Myometrial cell (primary cell): ENCODE data around the gene SHROOM2. TPM values are rescaled to one million over a fixed set of nuclear protein-coding genes. Genes with fewer than 3 reads are reported as not detected.

ENCODE experiments used
- total RNA-seq: library from RNA; depleted of rRNA; stranded (reverse); fragments of >200 nt; gene quantifications from 2 replicates; pipeline ENCODE4 v1.2.3, GENCODE V29; 2015

Gene SHROOM2
- total RNA-seq, result 11.8 and 11.9 TPM in 2 replicates

GRCh38 chrX:9785944-9786797 is at the start of gene SHROOM2:
Gene SHROOM2 (plus strand): TSS chrX:9786429. CDS start chrX:9786546, 117 bp downstream.

GRCh38 chrX:9765737-9766097 is 20.5 kb upstream of the SHROOM2 start, which contains the start of gene GPR143:
Gene GPR143 (minus strand): TSS chrX:9765847. CDS start chrX:9765817, 30 bp downstream.

GRCh38 chrX:9966775-9967408 is 180.7 kb downstream of the SHROOM2 start, which contains the start of gene CLDN34:
Gene CLDN34 (plus strand): TSS chrX:9967358. CDS start chrX:9967358, 0 bp downstream.

Other genes starting within 250 kb of the SHROOM2 start
- gene GPR143, start 20.6 kb upstream of the SHROOM2 start, total RNA-seq, result 0.29 and 0.53 TPM in 2 replicates
- 2.7 TPM in 1 of 2 replicates, not detected in the other for gene CLDN34, start 180.9 kb downstream of the SHROOM2 start, total RNA-seq